GM18873 (cell line): Measurements from ENCODE around the gene ZNF787.
"Not testable (repeated sequence)": the region's sequence is repeated elsewhere in the genome, so short reads cannot be mapped to it uniquely, and the experiment has no call there.

ENCODE experiments used
- ATAC-seq: cut with Tn5 transposase; IDR thresholded peaks from one replicate; pipeline ENCODE4 v1.9.1; 2021; ENCODE audit warnings: mild to moderate bottlenecking, moderate library complexity, moderate number of reproducible peaks; ENCODE audit not compliant: unreplicated experiment, low FRiP score

The ZNF787 gene

GRCh38 chr19:56121180-56122167 lies at the start of gene ZNF787:
ZNF787 (minus strand) TSS chr19:56121295; CDS start chr19:56103217, 18,078 bp downstream.
- ATAC-seq = peak; percentile 75

DNA sequence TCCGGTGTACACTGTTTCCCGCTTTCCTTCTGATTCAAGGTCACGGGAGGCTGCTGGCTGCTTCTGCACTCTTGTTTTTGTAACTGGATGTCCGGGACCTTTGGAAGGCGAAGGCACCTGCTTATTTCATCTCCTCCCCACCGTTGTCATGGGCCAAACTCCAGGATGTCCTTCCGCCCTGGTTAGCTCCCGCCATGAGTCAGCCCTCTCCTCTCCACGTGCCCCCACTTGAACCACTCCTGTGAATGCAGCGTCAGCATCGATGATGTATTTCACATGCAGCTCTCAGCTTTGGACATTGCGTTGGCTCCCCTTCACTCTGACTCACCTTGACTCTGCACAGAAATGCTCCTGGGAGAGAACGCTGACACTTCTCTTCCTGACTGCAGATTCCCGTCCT lies 49.2 kb upstream of the ZNF787 start:
- ATAC-seq = no peak

GRCh38 chr19:56167064-56167578 lies 46.0 kb upstream of the ZNF787 start:
- no peak for ATAC-seq

GRCh38 chr19:56163097-56163496 lies 42.0 kb upstream of the ZNF787 start:
- ATAC-seq = no peak

GRCh38 chr19:56162258-56162657 lies 41.2 kb upstream of the ZNF787 start:
- no peak for ATAC-seq

GRCh38 chr19:56161534-56161933 lies 40.4 kb upstream of the ZNF787 start:
- ATAC-seq = no peak

- ATAC-seq = no peak
Measured at GRCh38 chr19:56159622-56160271, 38.7 kb upstream of the ZNF787 start.

DNA sequence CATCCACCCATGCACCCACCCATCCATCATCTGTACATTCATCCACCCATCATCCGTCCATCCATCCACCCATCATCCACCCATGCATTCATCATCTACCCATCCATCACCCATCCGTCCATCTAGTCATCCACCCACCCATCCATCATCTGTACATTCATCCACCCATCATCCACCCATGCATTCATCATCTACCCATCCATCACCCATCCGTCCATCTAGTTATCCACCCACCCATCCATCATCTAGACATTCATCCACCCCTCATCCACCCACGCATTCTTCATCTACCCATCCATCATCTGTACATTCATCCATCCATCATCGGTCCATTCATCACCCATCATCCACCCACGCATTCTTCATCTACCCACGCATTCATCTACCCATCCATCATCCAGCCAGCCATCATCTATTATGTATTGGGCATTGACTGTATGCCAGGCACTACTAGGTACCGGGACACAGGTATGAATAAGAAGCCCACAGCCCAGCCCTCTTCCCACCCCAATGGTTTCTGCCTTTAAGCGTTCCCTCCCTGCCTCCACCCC lies 38.0 kb upstream of the ZNF787 start:
- ATAC-seq = no peak

GRCh38 chr19:56158170-56158757 lies 37.2 kb upstream of the ZNF787 start:
- ATAC-seq = no peak

- no peak for ATAC-seq
Measured at GRCh38 chr19:56156768-56157167, 35.7 kb upstream of the ZNF787 start.

GRCh38 chr19:56155124-56155687 lies 34.1 kb upstream of the ZNF787 start:
- ATAC-seq = no peak

- ATAC-seq = no peak
Measured at GRCh38 chr19:56153507-56153906, 32.4 kb upstream of the ZNF787 start.

DNA sequence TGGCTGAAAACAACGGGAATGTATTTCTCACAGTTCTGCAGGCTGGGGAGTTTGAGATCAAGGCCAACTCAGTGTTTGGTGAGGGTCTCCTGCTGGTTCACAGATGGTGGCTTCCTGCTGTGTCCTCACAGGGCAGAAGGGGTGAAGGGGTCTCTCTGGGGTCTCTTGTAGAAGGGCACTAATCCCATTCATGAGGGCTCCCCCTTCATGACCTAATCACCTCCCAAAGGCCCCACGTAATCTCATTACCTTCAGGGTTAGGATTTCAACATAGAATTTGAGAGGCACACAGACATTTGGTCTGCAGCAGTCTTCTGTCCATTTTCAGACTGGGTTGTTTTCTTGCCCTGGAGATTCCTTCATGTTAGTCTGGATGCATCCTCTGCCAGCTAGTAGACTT lies 31.5 kb upstream of the ZNF787 start:
- no peak for ATAC-seq

DNA sequence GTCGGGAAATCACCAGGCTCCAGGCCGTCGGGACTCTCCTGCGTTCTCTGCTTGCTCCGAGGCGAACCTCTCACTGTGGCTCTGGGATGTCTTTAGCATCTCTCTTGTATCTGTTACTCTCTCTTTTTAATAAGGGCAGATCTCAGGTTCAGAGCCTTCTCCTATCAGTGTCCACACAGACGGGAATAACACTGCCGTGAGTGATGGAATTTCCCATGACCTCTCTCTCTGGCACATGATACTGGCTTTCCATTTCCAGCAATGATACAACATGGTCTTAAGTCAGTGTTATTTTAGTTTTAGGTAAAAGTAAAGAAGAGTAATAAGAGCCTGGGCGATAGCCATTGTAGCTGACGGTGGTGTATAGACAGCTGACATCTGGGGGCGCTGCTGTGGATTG lies 29.3 kb upstream of the ZNF787 start:
- no peak for ATAC-seq

- ATAC-seq = no peak
Measured at GRCh38 chr19:56149656-56150038, 28.6 kb upstream of the ZNF787 start.

DNA sequence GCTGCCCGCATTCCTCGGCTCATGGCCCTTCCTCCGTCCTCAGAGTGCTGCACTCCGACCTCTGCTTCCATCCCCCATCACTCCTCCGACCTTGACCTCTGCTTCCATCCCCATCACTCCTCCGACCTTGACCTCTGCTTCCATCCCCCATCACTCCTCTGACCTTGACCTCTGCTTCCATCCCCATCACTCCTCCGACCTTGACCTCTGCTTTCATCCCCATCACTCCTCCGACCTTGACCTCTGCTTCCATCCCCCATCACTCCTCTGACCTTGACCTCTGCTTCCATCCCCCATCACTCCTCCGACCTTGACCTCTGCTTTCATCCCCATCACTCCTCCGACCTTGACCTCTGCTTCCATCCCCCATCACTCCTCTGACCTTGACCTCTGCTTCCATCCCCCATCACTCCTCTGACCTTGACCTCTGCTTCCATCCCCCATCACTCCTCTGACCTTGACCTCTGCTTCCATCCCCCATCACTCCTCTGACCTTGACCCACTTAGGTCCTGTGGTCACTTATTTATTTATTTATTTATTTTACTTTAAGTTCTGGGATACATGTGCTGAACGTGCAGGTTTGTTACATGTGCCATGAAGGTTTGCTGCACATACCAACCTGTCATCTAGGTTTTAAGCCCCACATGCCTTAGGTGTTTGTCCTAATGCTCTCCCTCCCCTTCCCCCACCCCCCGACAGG lies 28.0 kb upstream of the ZNF787 start:
- not testable (repeated sequence) for ATAC-seq

- ATAC-seq = no peak
Measured at GRCh38 chr19:56148096-56148495, 27.0 kb upstream of the ZNF787 start.

DNA sequence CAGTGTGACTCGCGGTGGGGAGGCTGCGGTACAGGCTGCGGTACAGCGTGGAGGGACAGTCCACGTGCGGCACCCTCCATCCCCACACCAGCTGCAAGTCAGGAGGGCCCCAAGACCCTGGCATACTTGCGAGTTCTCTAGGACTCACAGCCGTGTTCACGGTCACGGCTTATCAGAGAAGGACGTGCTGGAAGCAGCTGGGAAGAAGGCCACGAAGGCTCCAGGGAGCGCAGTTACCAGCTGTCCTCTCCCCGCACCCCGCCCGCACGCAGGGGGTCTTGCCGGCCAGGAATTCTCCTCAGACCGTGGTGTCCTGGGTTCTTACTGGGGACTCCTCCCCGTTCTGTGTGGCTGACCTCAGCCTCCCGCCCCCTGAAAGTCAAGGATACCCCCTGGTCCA lies 26.2 kb upstream of the ZNF787 start:
- ATAC-seq = no peak

- ATAC-seq = no peak
Measured at GRCh38 chr19:56146904-56147303, 25.8 kb upstream of the ZNF787 start.

DNA sequence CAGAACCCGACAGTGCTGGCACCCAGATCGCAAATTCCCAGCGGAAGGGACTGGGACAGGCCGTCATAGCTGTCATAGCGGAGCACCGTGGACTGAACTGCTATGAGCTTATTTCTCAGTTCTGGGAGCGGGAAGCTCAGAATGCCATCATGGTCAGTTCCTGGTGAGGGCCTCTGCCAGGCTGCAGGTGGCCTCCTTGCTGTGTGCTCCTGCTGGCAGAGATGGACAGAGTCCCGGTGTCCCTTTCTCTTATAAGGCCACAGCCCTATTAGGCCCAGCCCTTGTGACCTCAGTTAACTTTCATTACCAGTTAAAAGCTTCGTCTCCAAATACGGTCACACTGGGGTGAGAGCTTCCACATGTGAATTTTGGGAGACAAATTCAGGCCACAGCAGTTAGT lies 24.6 kb upstream of the ZNF787 start:
- ATAC-seq = no peak
